Fibroblast of lung (primary cell): ENCODE results near the gene LAMB3. TPM values are rescaled to one million over a fixed set of nuclear protein-coding genes. Genes with fewer than 3 reads are reported as not detected.
A peak's percentile ranks its signal among the peaks of the same experiment; 100 is the strongest.

ENCODE experiments used
- DNase-seq, 2 donors: peaks; one replicate each; pipeline versions ENCODE4 v3.0.0 to v3.0.0-alpha.2; 2010; ENCODE audit warnings: low read depth in 2 of 2
- H2AFZ ChIP-seq: 2 replicates; pipeline ENCODE4 v1.5.1; 2012; ENCODE audit warnings: low read length, control low read depth, inconsistent platforms
- H3K27ac ChIP-seq: 2 replicates; pipeline ENCODE4 v1.5.1; 2011; ENCODE audit warnings: low read length, control low read depth; ENCODE audit not compliant: insufficient read depth
- H3K27me3 ChIP-seq: 2 replicates; pipeline ENCODE4 v1.5.1; 2011; ENCODE audit warnings: mild to moderate bottlenecking, low read length; ENCODE audit not compliant: control insufficient read depth, insufficient read depth
- H3K36me3 ChIP-seq: 2 replicates; pipeline ENCODE4 v1.5.1; 2011; ENCODE audit warnings: low read length; ENCODE audit not compliant: control insufficient read depth, insufficient read depth
- H3K4me1 ChIP-seq: 2 replicates; pipeline ENCODE4 v1.5.1; 2011; ENCODE audit warnings: low read length; ENCODE audit not compliant: control insufficient read depth, insufficient read depth; ENCODE audit errors: extremely low read depth
- H3K4me2 ChIP-seq: 2 replicates; pipeline ENCODE4 v1.5.1; 2011; ENCODE audit warnings: low read length, control low read depth; ENCODE audit not compliant: insufficient read depth; ENCODE audit errors: extremely low read depth
- H3K4me3 ChIP-seq, 4 experiments: fragments of 200-600 bp in 1 of 4; sonication (generic) in 1 of 4; replicated peaks in 1 of 4; 2 replicates each; pipeline ENCODE4 v1.5.1; 2011 to 2016; ENCODE audit warnings: low read length in 4 of 4, low read depth in 3 of 4, mild to moderate bottlenecking in 3 of 4, control low read depth in 2 of 4, inconsistent platforms in 1 of 4, mixed read lengths in 1 of 4; ENCODE audit not compliant: insufficient read depth in 1 of 4; ENCODE audit errors: control extremely low read depth in 1 of 4
- H3K79me2 ChIP-seq: 2 replicates; pipeline ENCODE4 v1.5.1; 2012; ENCODE audit warnings: mild to moderate bottlenecking, low read length, inconsistent platforms; ENCODE audit not compliant: control insufficient read depth, insufficient read depth
- H3K9ac ChIP-seq: 2 replicates; pipeline ENCODE4 v1.5.1; 2011; ENCODE audit warnings: mild to moderate bottlenecking, low read length, control low read depth; ENCODE audit not compliant: insufficient read depth
- H3K9me3 ChIP-seq: 2 replicates; pipeline ENCODE4 v1.5.1; 2012; ENCODE audit warnings: low read depth, low read length; ENCODE audit not compliant: control insufficient read depth, insufficient read depth
- H4K20me1 ChIP-seq: 2 replicates; pipeline ENCODE4 v1.5.1; 2011; ENCODE audit warnings: low read length; ENCODE audit not compliant: control insufficient read depth, insufficient read depth; ENCODE audit errors: extremely low read depth
- EZH2 ChIP-seq: IDR thresholded peaks from 2 replicates; pipeline ENCODE4 v1.5.1; 2012; ENCODE audit warnings: low read length, control low read depth, mild to moderate bottlenecking; ENCODE audit errors: missing control alignments
- polyA plus RNA-seq, 2 donors: library from polyadenylated mRNA; depleted of rRNA in 1 of 2; stranded (reverse) in 1 of 2; unstranded in 1 of 2; fragments of >200 nt; gene quantifications; 2 replicates each; pipeline ENCODE4 v1.2.1, GENCODE V29; 2011 to 2012; ENCODE audit warnings: missing spikeins in 1 of 2
- total RNA-seq: library from RNA; depleted of rRNA; stranded (reverse); fragments of >200 nt; gene quantifications from 2 replicates; pipeline ENCODE4 v1.2.1, GENCODE V29; 2014
- TF ChIP-seq, protein P1 (sequence below), 2 donors: IDR thresholded peaks in 1 of 2; conservative IDR thresholded peaks in 1 of 2; 1 replicate in 1 of 2; 2 replicates in 1 of 2; pipeline ENCODE4 v1.5.1; 2011 to 2012; ENCODE audit warnings: low read length in 2 of 2, control low read depth in 1 of 2, inconsistent platforms in 1 of 2, low read depth in 1 of 2, mild to moderate bottlenecking in 1 of 2

The LAMB3 gene
- total and polyA plus RNA-seq, 2 donors (not counting 1 experiment from before 2014, with no cell fraction given) = 4.1 to 23.3 TPM

DNA sequence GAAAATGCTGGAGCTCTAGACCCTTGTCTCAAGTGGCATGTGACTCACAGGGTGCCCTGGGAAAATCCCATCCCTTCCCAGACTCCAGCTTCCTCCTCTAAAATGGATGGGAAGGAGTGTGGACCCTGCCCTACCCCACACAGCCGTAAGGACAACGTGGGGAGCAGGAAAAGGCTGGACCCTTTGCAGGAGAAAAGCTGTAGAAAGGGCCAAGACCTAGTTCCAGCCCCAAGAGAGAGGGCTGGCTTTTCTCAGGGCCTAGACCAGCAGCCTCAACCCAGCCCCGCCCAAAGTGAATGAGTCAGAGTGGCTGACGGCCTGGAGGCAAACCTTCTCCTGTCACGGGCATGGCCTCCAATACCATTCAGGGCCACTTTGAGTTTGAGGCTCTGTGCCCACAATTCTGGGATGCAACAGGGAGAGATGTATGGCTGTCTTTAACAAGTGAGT, 1.1 kb downstream of the LAMB3 start:
- H3K27me3 ChIP-seq = no peaks in the 10 kb centered on the region
- H3K9me3 ChIP-seq = no peaks in the 10 kb centered on the region
- H3K4me2 ChIP-seq = no peak overlapping the region
- no peak overlapping the region for H3K4me3 ChIP-seq
- H3K36me3 ChIP-seq = no peaks in the 10 kb centered on the region
- peaks cover 39% of the 10 kb centered on the region for H3K4me1 ChIP-seq
- H3K9ac ChIP-seq = no peak overlapping the region
- H3K79me2 ChIP-seq = no peaks in the 10 kb centered on the region
- H2AFZ ChIP-seq = peak overlapping the region; percentile 77
- TF ChIP-seq EZH2 = no peak
- TF ChIP-seq, protein P1, sequence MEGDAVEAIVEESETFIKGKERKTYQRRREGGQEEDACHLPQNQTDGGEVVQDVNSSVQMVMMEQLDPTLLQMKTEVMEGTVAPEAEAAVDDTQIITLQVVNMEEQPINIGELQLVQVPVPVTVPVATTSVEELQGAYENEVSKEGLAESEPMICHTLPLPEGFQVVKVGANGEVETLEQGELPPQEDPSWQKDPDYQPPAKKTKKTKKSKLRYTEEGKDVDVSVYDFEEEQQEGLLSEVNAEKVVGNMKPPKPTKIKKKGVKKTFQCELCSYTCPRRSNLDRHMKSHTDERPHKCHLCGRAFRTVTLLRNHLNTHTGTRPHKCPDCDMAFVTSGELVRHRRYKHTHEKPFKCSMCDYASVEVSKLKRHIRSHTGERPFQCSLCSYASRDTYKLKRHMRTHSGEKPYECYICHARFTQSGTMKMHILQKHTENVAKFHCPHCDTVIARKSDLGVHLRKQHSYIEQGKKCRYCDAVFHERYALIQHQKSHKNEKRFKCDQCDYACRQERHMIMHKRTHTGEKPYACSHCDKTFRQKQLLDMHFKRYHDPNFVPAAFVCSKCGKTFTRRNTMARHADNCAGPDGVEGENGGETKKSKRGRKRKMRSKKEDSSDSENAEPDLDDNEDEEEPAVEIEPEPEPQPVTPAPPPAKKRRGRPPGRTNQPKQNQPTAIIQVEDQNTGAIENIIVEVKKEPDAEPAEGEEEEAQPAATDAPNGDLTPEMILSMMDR (conservative IDR thresholded peaks at IDR 0.05 in 1 of 2, IDR thresholded peaks at IDR 0.05 in 1 of 2; ENCODE audit: low read depth in 1 of 2, low read length in 2 of 2) = no peak
- DNase-seq = peak; percentile 75 to 79
- no peak overlapping the region for H3K27ac ChIP-seq
- H4K20me1 ChIP-seq = no peaks in the 10 kb centered on the region

DNA sequence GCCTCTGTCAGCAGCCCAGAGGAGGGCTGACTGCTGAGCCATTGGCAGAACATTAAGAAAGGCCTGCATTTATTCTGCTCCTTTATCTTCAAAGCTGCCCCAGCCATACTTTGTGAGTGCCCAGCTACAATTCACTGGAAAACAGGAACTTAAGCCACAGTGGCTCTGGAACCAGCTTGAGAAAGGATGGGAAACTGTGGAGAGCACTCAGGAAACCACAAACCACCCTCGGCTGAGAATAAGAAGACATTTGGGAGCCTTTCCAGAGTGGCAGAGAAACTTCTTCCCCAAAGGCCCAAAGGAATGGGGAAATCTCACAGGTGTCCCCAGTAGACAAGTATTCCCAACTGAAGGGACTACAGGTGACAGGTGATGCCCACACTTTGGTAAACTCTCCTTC, 1.8 kb downstream of the LAMB3 start:
- Histone ChIP-seq H3K27ac (no peak overlapping the region), H3K4me3 (no peak overlapping the region), H3K4me2 (peak overlapping the region; percentile 8), H3K79me2 (no peaks in the 10 kb centered on the region), H3K9me3 (no peaks in the 10 kb centered on the region), H3K27me3 (no peaks in the 10 kb centered on the region), H3K4me1 (peaks cover 43% of the 10 kb centered on the region), H2AFZ (no peak overlapping the region), H3K36me3 (no peaks in the 10 kb centered on the region), H3K9ac (no peak overlapping the region), H4K20me1 (no peaks in the 10 kb centered on the region)
- DNase-seq = peak in 1 of 2 donors; percentile 64
- TF ChIP-seq, protein P1 (conservative IDR thresholded peaks at IDR 0.05 in 1 of 2, IDR thresholded peaks at IDR 0.05 in 1 of 2; ENCODE audit: low read depth in 1 of 2, low read length in 2 of 2) = no peak
- no peak for TF ChIP-seq EZH2

DNA sequence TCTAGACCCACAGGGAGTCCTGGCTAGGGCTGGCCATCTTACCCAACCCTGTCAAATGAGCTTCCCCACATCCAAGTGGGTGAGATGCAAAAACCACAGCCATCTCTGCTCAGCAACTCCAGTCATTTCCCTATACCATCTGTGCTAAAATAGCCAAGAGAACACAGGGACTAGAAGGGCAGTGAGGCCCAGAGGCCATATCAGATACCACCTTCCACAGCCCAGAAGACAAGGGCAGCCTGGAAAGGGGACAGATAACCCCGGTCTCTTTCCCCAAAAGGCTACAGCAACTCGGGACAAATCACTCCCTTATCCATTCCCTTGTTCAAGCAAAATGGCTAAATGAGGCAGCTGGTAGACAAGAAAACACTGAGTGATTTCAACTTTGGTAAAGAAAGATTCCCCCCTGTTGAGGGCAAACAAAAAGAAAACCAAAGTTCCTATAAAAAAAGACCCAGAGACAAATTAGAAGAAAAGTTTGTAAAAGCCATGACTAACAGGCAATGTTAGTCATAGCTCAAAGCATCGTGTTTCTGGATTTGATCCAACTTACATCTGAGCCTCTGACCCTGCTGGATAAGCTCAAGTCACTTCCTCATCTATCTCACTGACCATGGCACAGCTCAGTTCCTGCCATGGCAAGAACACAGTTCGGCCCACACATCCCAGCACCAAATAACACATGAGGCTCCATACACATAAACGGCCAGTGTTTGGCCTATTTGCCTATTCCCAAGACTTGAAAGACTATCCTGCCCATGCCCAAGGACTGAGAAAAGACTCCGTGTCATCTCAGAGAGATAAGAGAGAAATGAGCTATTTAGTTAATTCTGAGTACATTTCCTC, 3.1 kb downstream of the LAMB3 start:
- H3K9ac ChIP-seq = no peak overlapping the region
- DNase-seq = peak; percentile 93 to 97
- no peaks in the 10 kb centered on the region for H3K36me3 ChIP-seq
- no peaks in the 10 kb centered on the region for H3K79me2 ChIP-seq
- no peaks in the 10 kb centered on the region for H4K20me1 ChIP-seq
- H3K4me2 ChIP-seq = peak overlapping the region; percentile 73
- H2AFZ ChIP-seq = peak overlapping the region; percentile 5
- no peaks in the 10 kb centered on the region for H3K9me3 ChIP-seq
- no peak overlapping the region for H3K4me3 ChIP-seq
- no peaks in the 10 kb centered on the region for H3K27me3 ChIP-seq
- TF ChIP-seq, protein P1 (conservative IDR thresholded peaks at IDR 0.05 in 1 of 2, IDR thresholded peaks at IDR 0.05 in 1 of 2; ENCODE audit: low read depth in 1 of 2, low read length in 2 of 2) = no peak
- peaks cover 43% of the 10 kb centered on the region for H3K4me1 ChIP-seq
- H3K27ac ChIP-seq = peak overlapping the region; percentile 65
